ENCODE measurements around the gene ATP5MC2. TPM values are rescaled to one million over a fixed set of nuclear protein-coding genes. Genes with fewer than 3 reads are reported as not detected.
"Not testable (repeated sequence)": the region's sequence is repeated elsewhere in the genome, so short reads cannot be mapped to it uniquely, and the experiment has no call there.

ATP5MC2 gene
- 1,037 and 1,180 TPM in 2 replicates for polyA plus RNA-seq (2014; cell fraction: cytosol; rRNA removed)
- 519 and 626 TPM in 2 replicates for polyA plus RNA-seq (2014; cell fraction: nucleus; rRNA removed)

DNA sequence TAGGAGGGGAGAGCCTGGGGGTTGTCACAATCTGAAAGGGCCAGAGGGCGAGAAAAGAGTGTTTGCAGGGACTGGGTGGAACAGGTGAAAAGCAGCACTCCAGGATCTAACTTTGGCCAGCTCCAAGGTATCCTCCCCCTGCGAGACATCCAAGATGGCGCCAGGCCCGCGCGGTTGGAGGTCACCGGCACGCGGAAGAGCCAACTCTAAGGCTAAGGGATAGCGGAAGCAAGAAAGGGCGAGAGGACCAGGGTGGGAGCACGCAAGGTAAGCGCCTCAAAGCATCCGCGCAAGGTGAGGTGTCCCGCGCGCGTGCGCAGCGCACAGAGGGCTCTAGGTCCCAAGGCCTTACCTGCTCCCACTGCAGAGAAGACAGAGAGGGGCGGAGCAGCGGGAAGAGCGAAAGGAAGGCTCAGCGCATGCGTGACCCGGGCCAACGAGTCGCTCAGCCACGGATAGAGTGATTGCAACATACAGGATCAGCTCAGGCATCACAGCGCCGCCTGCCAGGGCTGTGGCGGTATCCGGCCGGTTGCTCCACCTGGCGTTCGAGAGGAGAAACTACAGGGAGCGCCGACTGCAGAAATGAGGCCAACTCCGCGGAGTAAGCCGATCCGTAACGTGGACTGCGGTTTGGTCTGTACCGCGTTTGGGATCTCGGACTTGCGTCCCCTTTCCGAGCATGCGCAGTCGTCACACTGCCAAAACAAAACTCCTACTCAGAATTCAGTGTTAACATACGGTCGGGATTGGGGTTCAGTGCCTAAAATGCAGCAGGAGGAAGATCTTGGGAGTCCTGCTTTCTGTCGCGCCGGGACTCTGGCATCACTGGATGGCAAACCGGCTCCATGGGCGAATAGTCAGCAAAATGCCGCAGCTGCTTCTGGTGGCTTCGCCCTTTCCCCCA, at the start of gene ATP5MC2:
ATP5MC2 (minus strand) TSS at position 383 of the 907 bp plus-strand sequence. CDS start 3,469 bp downstream, outside the sequence.
- peak; percentile 99 for DNase-seq (ENCODE audit: low spot score)

DNA sequence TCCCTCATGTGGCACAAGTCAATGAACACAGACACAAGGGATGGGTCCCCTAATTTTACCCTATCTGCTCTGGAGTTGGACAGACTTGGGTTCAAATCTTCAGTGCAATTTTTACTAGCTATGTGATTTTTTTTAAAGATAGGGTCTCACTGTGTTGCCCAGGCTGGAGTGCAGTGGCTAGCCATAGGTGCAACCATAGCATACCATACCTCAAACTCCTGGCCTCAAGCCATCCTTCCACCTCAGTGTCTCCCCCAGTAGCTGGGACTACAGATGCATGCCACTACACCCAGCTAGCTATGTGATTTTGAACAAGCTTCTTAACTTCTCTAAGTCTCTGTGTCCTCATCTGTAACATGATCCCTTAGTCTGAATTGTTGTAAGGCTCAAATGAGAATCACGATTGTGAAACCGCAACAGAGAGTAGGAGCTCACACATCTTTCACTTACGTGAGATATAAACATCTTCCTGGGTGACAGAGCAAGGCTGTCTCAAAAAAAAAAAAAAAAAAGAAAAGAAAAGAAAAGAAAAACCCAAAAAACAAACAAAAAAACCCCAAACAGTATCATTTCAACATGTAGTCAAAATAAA, 46.7 kb upstream of the ATP5MC2 start:
- DNase-seq (ENCODE audit: low spot score), result no peak

- no peak for DNase-seq (ENCODE audit: low spot score)
Measured at GRCh38 chr12:53720946-53721345, 45.1 kb upstream of the ATP5MC2 start.

GRCh38 chr12:53719649-53720048, 43.8 kb upstream of the ATP5MC2 start:
- DNase-seq (ENCODE audit: low spot score), result no peak

- not testable (repeated sequence) for DNase-seq (ENCODE audit: low spot score)
Measured at GRCh38 chr12:53718567-53718966, 42.7 kb upstream of the ATP5MC2 start.

GRCh38 chr12:53717319-53717718, 41.4 kb upstream of the ATP5MC2 start:
- DNase-seq (ENCODE audit: low spot score), result no peak

GRCh38 chr12:53714004-53714403, 38.1 kb upstream of the ATP5MC2 start:
- no peak for DNase-seq (ENCODE audit: low spot score)

DNA sequence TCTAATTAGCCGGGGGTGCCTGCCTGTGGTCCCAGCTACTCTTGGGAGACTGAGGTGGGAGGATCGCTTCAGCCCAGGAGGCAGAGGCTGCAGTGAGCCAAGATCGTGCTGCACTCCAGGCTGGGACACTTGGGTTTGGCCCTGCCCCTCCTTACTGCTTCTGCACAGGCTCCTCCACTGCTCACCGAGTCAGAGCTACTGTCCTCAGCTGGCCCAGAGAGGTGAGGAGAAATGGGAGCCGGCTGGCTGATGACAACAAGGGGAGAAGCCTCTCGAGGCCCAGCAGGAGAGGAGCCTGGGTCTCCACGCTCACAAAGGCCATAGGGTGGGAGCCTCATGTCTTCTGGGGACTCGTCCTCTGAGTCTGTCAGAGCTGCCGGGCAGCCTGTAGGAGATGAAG, 37.6 kb upstream of the ATP5MC2 start:
- DNase-seq (ENCODE audit: low spot score), result no peak

DNA sequence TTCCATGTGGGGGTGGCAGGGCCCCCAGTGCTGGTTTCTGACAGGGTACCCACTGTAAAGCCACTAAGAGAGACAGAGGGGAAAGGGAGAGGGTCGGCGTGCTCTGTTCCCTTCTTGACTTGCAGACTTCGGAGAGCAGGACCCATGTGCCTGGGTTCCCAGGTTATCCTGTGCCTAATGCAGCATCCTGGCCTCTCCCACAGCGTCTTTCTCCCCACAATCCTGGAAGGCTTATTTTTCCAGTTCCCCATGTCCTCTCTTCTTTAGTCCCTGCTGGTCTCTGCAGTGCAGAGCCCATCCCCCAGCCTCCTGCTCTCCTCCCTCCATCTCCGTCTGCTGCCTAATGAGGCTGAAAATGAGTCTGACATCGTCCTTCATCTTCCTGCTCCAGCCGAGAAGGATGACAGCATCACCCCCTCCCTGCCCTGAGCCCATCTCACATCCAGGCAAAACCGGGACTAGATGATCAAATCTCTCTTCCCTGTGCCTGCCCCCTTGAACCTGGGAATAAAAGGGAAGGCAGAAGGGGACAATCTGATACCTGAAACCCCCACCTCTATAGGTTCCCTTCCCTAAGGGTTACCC, 36.3 kb upstream of the ATP5MC2 start:
- peak; percentile 49 for DNase-seq (ENCODE audit: low spot score)

- DNase-seq (ENCODE audit: low spot score), result no peak
Measured at GRCh38 chr12:53710091-53710490, 34.2 kb upstream of the ATP5MC2 start.

DNA sequence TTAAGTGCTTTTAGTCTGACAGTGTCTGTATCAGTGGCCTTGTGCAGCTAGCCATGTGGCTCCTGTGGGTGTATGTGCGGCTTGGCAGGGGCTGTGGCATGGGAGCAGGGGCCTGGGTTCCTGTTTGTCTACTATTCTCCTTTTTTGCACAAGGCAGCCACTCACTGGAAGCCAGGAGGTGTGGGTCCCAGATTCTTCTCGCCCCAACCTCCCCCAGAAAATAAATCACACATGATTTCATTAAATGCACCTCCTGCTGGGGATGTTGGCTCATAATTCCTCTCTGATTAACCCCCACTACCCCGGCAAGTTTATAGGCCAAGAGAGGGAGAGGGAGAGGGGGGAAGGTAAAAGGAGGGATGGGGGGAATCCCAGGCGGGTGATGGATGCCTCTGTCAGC, 33.8 kb upstream of the ATP5MC2 start:
- DNase-seq (ENCODE audit: low spot score), result no peak

DNA sequence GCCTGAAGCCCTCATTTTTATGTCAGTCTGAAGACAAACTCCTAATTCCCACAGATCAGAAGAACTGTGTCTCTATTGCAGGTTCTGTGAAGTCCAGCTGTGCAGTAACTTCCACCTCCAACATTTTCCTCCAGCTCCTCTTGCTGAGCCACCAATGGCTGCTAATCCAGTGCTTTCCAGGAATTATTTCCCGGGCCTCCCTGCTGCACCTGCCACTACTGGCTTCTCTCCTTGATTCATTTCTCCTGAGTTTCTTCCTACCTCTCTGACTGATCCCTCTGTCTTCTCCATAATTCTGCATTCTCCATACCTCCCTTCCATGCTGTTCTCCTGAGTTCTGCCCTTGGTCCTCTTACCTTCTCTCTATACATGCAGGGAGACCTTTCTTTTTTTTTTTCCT, 30.2 kb upstream of the ATP5MC2 start:
- no peak for DNase-seq (ENCODE audit: low spot score)

DNA sequence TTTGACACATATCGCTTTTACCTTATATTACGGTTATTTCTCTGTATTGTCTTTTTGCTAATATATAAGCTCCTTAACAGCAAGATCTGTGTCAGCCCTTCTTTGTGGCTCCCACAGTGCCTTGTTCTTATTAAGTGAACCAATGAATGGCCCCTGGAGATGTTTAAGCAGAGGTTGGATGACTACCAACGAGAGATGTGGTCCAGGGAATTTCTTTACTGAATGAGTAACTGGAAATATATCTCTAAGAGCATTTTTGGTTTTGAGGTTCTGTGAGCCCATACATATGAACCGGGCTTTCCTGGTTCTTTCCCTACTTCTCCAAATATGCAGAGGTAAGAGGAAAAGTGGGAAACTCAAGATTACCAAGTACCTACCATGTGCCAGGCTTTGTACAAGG, 27.9 kb upstream of the ATP5MC2 start:
- no peak for DNase-seq (ENCODE audit: low spot score)

- peak; percentile 66 for DNase-seq (ENCODE audit: low spot score)
Measured at GRCh38 chr12:53701518-53702264, 25.8 kb upstream of the ATP5MC2 start.

DNA sequence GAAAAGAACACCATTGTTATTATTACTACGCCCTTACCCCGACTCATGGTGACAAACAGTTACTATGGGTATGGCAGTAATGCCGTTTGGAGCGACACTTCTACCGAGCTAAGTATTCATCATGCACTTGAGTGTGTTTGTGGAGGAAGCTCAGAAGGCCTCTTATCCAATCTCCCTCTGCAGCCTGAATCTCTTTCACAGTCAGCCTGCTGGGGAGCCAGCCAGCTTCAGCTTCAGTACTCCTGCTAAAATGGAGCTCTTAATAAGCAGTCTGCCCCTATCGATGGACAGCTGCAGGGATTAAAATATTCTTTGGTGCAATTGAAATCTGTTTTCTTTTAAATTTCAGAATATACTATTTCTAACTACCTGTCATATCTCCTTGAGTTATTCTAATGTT, 24.7 kb upstream of the ATP5MC2 start:
- DNase-seq (ENCODE audit: low spot score), result no peak

DNA sequence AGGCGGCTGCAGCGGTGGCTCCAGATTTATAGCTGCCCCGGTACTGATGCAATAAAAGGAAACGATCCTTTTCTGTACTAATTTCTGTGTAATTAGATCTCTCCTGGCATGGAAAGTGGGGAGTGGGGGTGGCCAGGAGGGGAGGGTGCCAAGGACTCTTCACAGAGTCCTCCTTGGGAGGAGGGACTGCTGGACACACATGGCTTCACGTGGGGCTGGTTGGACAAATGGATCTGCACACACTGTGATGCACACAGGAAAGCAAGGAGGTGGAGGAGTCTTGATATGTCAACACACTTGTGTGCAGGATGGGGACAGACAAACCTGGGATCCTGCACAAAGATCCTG, 23.8 kb upstream of the ATP5MC2 start:
- DNase-seq (ENCODE audit: low spot score), result no peak

GRCh38 chr12:53698948-53699677, 23.2 kb upstream of the ATP5MC2 start:
- no peak for DNase-seq (ENCODE audit: low spot score)

- DNase-seq (ENCODE audit: low spot score), result no peak
Measured at GRCh38 chr12:53696655-53697331, 20.9 kb upstream of the ATP5MC2 start.

DNA sequence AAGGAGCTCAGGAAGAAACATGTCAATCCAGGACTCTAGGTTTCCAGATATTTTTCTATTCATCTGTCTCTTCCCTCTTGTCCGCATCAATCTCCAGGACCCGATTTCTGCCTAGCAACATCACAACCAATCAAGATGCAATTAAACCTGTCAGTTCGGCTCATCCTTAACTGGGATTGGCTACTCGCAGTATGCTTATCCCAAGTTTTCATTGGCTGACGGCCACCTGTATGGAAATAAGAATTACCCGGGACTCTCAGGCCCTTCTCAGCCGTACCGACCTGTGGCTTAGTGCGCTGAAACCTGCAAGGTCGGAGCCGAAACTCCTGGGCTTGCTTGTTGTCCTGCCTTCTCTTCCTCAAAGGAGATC, 20.4 kb upstream of the ATP5MC2 start:
- peak; percentile 95 for DNase-seq (ENCODE audit: low spot score)
